SK-N-SH (cell line): ENCODE results near the gene PIK3R3. TPM values are rescaled to one million over a fixed set of nuclear protein-coding genes. Genes with fewer than 3 reads are reported as not detected.

Source experiments
- CTCF ChIA-PET: fragments of 300-600, 350-600 bp; formaldehyde crosslinking; extraction: SDS; loops from one replicate; lab custom pipeline; 2021; lab: Yijun Ruan, JAX
- POLR2A ChIA-PET: fragments of 350-600 bp; sonication (Branson Sonifier 250); formaldehyde crosslinking; extraction: SDS; loops from one replicate; lab custom pipeline; 2020; ENCODE audit warnings: antibody characterized with exemption, inconsistent platforms; lab: Yijun Ruan, JAX
- DNase-seq: peaks from one replicate; pipeline ENCODE4 v3.0.0; 2012
- H2AFZ ChIP-seq: fragments of 200-600 bp; sonication (generic); 2 replicates; pipeline ENCODE4 v1.8.1; 2016; ENCODE audit warnings: antibody characterized with exemption, mild to moderate bottlenecking, low read depth
- H3F3A ChIP-seq: fragments of 200-600 bp; sonication (generic); replicated peaks from 2 replicates; pipeline ENCODE3; 2016; ENCODE audit warnings: antibody characterized with exemption, mild to moderate bottlenecking; ENCODE audit not compliant: insufficient read depth
- H3K27ac ChIP-seq, 2 experiments: fragments of 200-500 bp in 1 of 2; fragments of 200-600 bp in 1 of 2; sonication (Bioruptor generic) in 1 of 2; sonication (generic), shearing (Covaris generic) in 1 of 2; 2 replicates each; pipeline versions ENCODE4 v1.5.1 to v1.6.1; 2014 to 2016; ENCODE audit warnings: low read depth in 2 of 2, inconsistent platforms in 1 of 2, low read length in 1 of 2, mild to moderate bottlenecking in 1 of 2, mixed read lengths in 1 of 2
- H3K27me3 ChIP-seq: fragments of 200-600 bp; sonication (generic), shearing (Covaris generic); 2 replicates; pipeline ENCODE4 v1.6.1; 2016; ENCODE audit warnings: mixed run types; ENCODE audit not compliant: insufficient read depth
- H3K36me3 ChIP-seq, 2 experiments: fragments of 200-500 bp in 1 of 2; fragments of 200-600 bp in 1 of 2; sonication (Bioruptor generic) in 1 of 2; sonication (generic) in 1 of 2; replicated peaks in 1 of 2; 2 replicates each; pipeline versions ENCODE3 to v1.5.1; 2014 to 2016; ENCODE audit warnings: low read length in 1 of 2, mild to moderate bottlenecking in 1 of 2; ENCODE audit not compliant: insufficient read depth in 2 of 2, control insufficient read depth in 1 of 2
- H3K4me1 ChIP-seq, 2 experiments: fragments of 200-500 bp in 1 of 2; fragments of 200-600 bp in 1 of 2; sonication (Bioruptor generic) in 1 of 2; sonication (generic), shearing (Covaris generic) in 1 of 2; 2 replicates each; pipeline versions ENCODE4 v1.5.1 to v1.6.1; 2014 to 2016; ENCODE audit warnings: low read depth in 1 of 2, low read length in 1 of 2, mixed run types in 1 of 2; ENCODE audit not compliant: insufficient read depth in 2 of 2, control insufficient read depth in 1 of 2
- H3K4me2 ChIP-seq: fragments of 200-600 bp; sonication (generic), shearing (Covaris generic); 2 replicates; pipeline ENCODE4 v1.6.1; 2017; ENCODE audit warnings: mixed run types
- H3K4me3 ChIP-seq, 2 experiments: fragments of 200-500 bp in 1 of 2; fragments of 200-600 bp in 1 of 2; sonication (Bioruptor generic) in 1 of 2; sonication (generic), shearing (Covaris generic) in 1 of 2; 2 replicates each; pipeline versions ENCODE4 v1.5.1 to v1.8.1; 2014 to 2016; ENCODE audit warnings: low read depth in 2 of 2, inconsistent platforms in 1 of 2, low read length in 1 of 2, mild to moderate bottlenecking in 1 of 2, mixed read lengths in 1 of 2, moderate library complexity in 1 of 2
- H3K79me2 ChIP-seq: fragments of 200-600 bp; sonication (generic); 2 replicates; pipeline ENCODE4 v1.8.1; 2017; ENCODE audit warnings: mild to moderate bottlenecking; ENCODE audit not compliant: insufficient read depth
- H3K9ac ChIP-seq: fragments of 200-600 bp; sonication (generic); 2 replicates; pipeline ENCODE4 v1.6.1; 2017; ENCODE audit warnings: mixed run types
- H3K9me2 ChIP-seq: fragments of 200-600 bp; sonication (generic); 2 replicates; pipeline ENCODE4 v1.6.1; 2017; ENCODE audit warnings: mixed run types
- H3K9me3 ChIP-seq: fragments of 200-600 bp; sonication (generic); 2 replicates; pipeline ENCODE4 v1.6.1; 2017; ENCODE audit warnings: mixed run types, mild to moderate bottlenecking, moderate library complexity
- H4K20me1 ChIP-seq: fragments of 200-600 bp; sonication (generic); 2 replicates; pipeline ENCODE4 v1.6.1; 2017; ENCODE audit warnings: mild to moderate bottlenecking, mixed run types; ENCODE audit not compliant: insufficient read depth
- CHD2 ChIP-seq: fragments of 150-350 bp; IDR thresholded peaks from 2 replicates; pipeline ENCODE4 v1.6.1; 2018; ENCODE audit warnings: low read length; ENCODE audit not compliant: partially characterized antibody
- ELF1 ChIP-seq: IDR thresholded peaks from 2 replicates; pipeline ENCODE4 v1.4.0; 2012
- EP300 ChIP-seq, 2 experiments: IDR thresholded peaks; 2 replicates each; pipeline versions ENCODE4 v1.4.0 to v1.6.1; 2012; ENCODE audit warnings: borderline replicate concordance in 1 of 2, low read depth in 1 of 2, low read length in 1 of 2
- FOXM1 ChIP-seq: IDR thresholded peaks from 2 replicates; pipeline ENCODE4 v1.4.0; 2012; ENCODE audit warnings: low read depth, mild to moderate bottlenecking
- GABPA ChIP-seq: IDR thresholded peaks from 2 replicates; pipeline ENCODE4 v1.4.0; 2012; ENCODE audit warnings: low read depth, mild to moderate bottlenecking
- GATA2 ChIP-seq: sonication (generic); formaldehyde crosslinking; IDR thresholded peaks from 2 replicates; pipeline ENCODE4 v1.5.0; 2020; ENCODE audit warnings: mild to moderate bottlenecking, missing genetic modification reagents
- JUND ChIP-seq: IDR thresholded peaks from 2 replicates; pipeline ENCODE4 v1.4.0; 2012
- MXI1 ChIP-seq: IDR thresholded peaks from 2 replicates; pipeline ENCODE4 v1.6.1; 2012; ENCODE audit warnings: mild to moderate bottlenecking, low read depth, low read length, improper control_type of control experiment
- NFIC ChIP-seq: IDR thresholded peaks from 2 replicates; pipeline ENCODE4 v1.4.0; 2012; ENCODE audit warnings: borderline replicate concordance
- POLR2AphosphoS5 ChIP-seq: IDR thresholded peaks from 2 replicates; pipeline ENCODE4 v1.6.1; 2012; ENCODE audit warnings: low read depth, low read length
- RCOR1 ChIP-seq: fragments of 150-350 bp; IDR thresholded peaks from 2 replicates; pipeline ENCODE4 v1.6.1; 2017; ENCODE audit warnings: antibody characterized with exemption, low read length
- RFX5 ChIP-seq: IDR thresholded peaks from 2 replicates; pipeline ENCODE4 v1.6.1; 2012; ENCODE audit warnings: mild to moderate bottlenecking, improper control_type of control experiment, low read length
- SIN3A ChIP-seq: IDR thresholded peaks from 2 replicates; pipeline ENCODE4 v1.6.1; 2012; ENCODE audit warnings: low read depth, mild to moderate bottlenecking, low read length, moderate library complexity, borderline replicate concordance
- TEAD4 ChIP-seq: IDR thresholded peaks from 2 replicates; pipeline ENCODE4 v1.4.0; 2012; ENCODE audit warnings: mild to moderate bottlenecking, borderline replicate concordance; ENCODE audit not compliant: insufficient read depth
- YY1 ChIP-seq: IDR thresholded peaks from 2 replicates; pipeline ENCODE4 v1.4.0; 2012; ENCODE audit warnings: low read depth, mild to moderate bottlenecking
- WGBS: methylation state at CpG from one replicate; pipeline ENCODE4 v1.1.6; 2017; ENCODE audit warnings: low lambda C conversion rate; 5-methylcytosine and 5-hydroxymethylcytosine counted together
- polyA plus RNA-seq, 3 experiments: library from polyadenylated mRNA; depleted of rRNA; stranded (reverse); fragments of >200 nt; gene quantifications; 2 replicates each; pipeline ENCODE4 v1.2.3, GENCODE V29; 2012
- TF ChIP-seq, protein P1 (sequence below): IDR thresholded peaks from 2 replicates; pipeline ENCODE4 v1.4.0; 2012; ENCODE audit warnings: low read depth
- TF ChIP-seq, protein P2 (sequence below): IDR thresholded peaks from 2 replicates; pipeline ENCODE4; 2012
- TF ChIP-seq, protein P3 (sequence below): IDR thresholded peaks from 2 replicates; pipeline ENCODE4 v1.4.0; 2012; ENCODE audit warnings: low read depth, borderline replicate concordance
- TF ChIP-seq, protein P4 (sequence below): IDR thresholded peaks from 2 replicates; pipeline ENCODE4 v1.6.1; 2012; ENCODE audit warnings: mild to moderate bottlenecking, low read depth, low read length, moderate library complexity

The PIK3R3 gene
- polyA plus RNA-seq, 1 of the 3 experiments (the other 2 are of a cell fraction): 4.0 TPM

DNA sequence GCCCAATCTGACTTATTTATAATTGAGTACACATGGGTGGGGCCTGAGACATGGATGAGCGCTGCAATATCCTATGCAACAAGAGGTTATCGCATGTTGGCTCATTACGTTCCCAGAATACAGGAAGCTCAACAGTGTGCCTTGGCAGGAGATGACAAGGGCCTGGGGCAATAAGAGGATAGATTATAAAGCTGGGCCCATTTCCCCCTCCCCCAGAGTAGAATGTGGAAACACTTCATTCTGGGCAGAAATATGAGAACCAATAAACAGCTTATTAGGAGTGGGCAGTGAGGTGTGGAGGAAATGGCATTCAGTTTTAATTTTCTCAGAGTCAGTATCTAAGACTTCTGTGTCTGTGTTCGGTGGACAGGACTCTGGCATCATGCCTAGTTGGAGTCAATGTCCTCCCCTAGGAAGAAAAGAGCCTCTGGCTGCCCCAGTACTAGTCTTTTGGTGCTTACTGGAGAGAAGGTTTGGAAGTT, 92.8 kb downstream of the PIK3R3 start:
- TF ChIP-seq ELF1: no peak
- no peak for TF ChIP-seq YY1
- no peak for TF ChIP-seq SIN3A
- TF ChIP-seq JUND: no peak
- TF ChIP-seq FOXM1: no peak
- TF ChIP-seq POLR2AphosphoS5: no peak
- TF ChIP-seq, protein P1, sequence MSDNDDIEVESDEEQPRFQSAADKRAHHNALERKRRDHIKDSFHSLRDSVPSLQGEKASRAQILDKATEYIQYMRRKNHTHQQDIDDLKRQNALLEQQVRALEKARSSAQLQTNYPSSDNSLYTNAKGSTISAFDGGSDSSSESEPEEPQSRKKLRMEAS: no peak
- TF ChIP-seq MXI1: no peak
- no peak for TF ChIP-seq GATA2 (CRISPR knock-in tag)
- TF ChIP-seq GABPA: no peak
- TF ChIP-seq EP300 (IDR thresholded peaks at IDR 0.05; ENCODE audit: borderline replicate concordance in 1 of 2, low read depth in 1 of 2, low read length in 1 of 2): no peak
- no peak for TF ChIP-seq NFIC
- TF ChIP-seq, protein P2, sequence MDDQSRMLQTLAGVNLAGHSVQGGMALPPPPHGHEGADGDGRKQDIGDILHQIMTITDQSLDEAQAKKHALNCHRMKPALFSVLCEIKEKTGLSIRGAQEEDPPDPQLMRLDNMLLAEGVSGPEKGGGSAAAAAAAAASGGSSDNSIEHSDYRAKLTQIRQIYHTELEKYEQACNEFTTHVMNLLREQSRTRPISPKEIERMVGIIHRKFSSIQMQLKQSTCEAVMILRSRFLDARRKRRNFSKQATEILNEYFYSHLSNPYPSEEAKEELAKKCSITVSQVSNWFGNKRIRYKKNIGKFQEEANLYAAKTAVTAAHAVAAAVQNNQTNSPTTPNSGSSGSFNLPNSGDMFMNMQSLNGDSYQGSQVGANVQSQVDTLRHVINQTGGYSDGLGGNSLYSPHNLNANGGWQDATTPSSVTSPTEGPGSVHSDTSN: no peak
- Histone ChIP-seq H3F3A (no peaks in the 10 kb centered on the region), H3K4me2 (no peak overlapping the region), H3K4me3 (no peak overlapping the region), H3K9ac (no peak overlapping the region), H2AFZ (no peak overlapping the region), H3K4me1 (peaks cover 0 to 31% of the 10 kb centered on the region in 2 experiments; a peak in 2 of 4 replicates), H3K36me3 (peaks cover 4 to 32% of the 10 kb centered on the region in 2 experiments), H3K27ac (peak overlapping the region in 1 of 2 experiments; percentile 58; a peak in 2 of 4 replicates), H4K20me1 (no peaks in the 10 kb centered on the region), H3K9me3 (no peaks in the 10 kb centered on the region), H3K27me3 (no peaks in the 10 kb centered on the region), H3K79me2 (no peaks in the 10 kb centered on the region), H3K9me2 (no peaks in the 10 kb centered on the region)
- DNase-seq: no peak
- POLR2A ChIA-PET: interaction anchor here (0.9 kb wide), 1 partner anchor 93 kb away, joined by 3 read pairs; the partner anchor contains the start of gene PIK3R3
- WGBS: 80% methylated on average over 4 of the region's 4 CpGs
- CTCF ChIA-PET: interaction anchor here (0.7 to 4.2 kb wide), 5 partner anchors 93 to 184 kb away, joined by 3 to 22 read pairs (median 3); partner anchors contain the start of gene PIK3R3

DNA sequence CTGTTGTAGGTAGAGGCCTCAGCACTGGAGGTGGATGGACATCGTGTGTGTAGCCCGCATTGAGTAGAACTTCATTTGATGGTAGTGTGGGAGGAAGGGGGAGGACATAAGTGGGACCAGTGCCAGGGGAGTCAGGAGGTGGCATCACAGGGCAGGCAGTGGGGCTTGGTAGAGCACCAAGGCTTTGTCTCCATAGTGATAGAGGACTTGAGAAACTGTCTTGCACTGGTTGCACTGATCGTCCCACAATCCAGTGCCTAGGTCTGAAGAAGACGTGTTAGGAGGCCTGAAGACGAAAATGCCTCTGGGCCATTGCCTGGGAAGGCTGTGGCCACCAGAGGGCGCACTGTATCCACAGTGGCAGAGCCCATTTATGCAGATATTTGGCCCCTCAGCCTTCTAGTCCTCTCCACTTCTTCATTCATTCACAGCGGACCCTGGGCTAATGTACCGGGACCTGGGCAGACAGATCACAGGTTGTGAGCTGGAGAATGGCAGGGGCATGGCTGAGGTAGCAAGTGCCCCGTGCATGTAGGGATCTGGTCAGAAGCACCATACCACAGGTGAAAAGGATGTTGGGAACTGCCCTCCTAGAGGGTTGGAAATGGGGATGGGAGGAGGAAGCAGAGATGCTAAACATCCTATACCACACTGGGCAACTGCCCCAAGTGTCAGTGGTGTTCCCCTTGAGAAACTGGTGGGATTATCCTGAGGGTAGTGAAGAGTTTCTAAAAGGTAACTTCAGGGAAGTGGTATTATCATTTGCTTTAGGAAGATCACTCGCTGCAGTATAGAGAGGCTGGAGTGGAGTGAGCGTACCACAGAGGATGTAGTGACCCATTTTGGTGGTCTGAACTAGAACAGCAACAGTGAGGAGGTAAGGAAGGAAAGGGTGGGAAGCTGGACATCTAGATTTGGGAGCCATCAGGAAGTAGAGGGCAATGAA, 95.3 kb downstream of the PIK3R3 start:
- Histone ChIP-seq H2AFZ (no peak overlapping the region), H3K9me3 (no peaks in the 10 kb centered on the region), H3F3A (no peaks in the 10 kb centered on the region), H4K20me1 (no peaks in the 10 kb centered on the region), H3K4me1 (peaks cover 0 to 29% of the 10 kb centered on the region in 2 experiments; a peak in 2 of 4 replicates), H3K9ac (no peak overlapping the region), H3K27ac (no peak overlapping the region; a peak in 1 of 4 replicates), H3K27me3 (no peaks in the 10 kb centered on the region), H3K36me3 (peaks cover 4 to 23% of the 10 kb centered on the region in 2 experiments), H3K79me2 (no peaks in the 10 kb centered on the region), H3K9me2 (no peaks in the 10 kb centered on the region), H3K4me2 (no peak overlapping the region), H3K4me3 (peak overlapping the region in 1 of 2 experiments; percentile 40; a peak in 1 of 4 replicates)
- CTCF ChIA-PET: interaction anchor here (0.6 to 5.8 kb wide), 34 partner anchors 8 to 190 kb away, joined by 3 to 57 read pairs (median 4); partner anchors contain the start of genes LURAP1, P3R3URF, POMGNT1 and TSPAN1
- DNase-seq: peak; percentile 82
- WGBS: 40% methylated on average over 11 of the region's 11 CpGs
- POLR2A ChIA-PET: interaction anchor here (0.9 kb wide), 1 partner anchor 95 kb away, joined by 3 read pairs; the partner anchor contains the start of gene PIK3R3
- TF ChIP-seq GABPA: no peak
- no peak for TF ChIP-seq RFX5
- TF ChIP-seq, protein P3, sequence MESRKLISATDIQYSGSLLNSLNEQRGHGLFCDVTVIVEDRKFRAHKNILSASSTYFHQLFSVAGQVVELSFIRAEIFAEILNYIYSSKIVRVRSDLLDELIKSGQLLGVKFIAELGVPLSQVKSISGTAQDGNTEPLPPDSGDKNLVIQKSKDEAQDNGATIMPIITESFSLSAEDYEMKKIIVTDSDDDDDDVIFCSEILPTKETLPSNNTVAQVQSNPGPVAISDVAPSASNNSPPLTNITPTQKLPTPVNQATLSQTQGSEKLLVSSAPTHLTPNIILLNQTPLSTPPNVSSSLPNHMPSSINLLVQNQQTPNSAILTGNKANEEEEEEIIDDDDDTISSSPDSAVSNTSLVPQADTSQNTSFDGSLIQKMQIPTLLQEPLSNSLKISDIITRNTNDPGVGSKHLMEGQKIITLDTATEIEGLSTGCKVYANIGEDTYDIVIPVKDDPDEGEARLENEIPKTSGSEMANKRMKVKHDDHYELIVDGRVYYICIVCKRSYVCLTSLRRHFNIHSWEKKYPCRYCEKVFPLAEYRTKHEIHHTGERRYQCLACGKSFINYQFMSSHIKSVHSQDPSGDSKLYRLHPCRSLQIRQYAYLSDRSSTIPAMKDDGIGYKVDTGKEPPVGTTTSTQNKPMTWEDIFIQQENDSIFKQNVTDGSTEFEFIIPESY: no peak
- TF ChIP-seq, protein P4, sequence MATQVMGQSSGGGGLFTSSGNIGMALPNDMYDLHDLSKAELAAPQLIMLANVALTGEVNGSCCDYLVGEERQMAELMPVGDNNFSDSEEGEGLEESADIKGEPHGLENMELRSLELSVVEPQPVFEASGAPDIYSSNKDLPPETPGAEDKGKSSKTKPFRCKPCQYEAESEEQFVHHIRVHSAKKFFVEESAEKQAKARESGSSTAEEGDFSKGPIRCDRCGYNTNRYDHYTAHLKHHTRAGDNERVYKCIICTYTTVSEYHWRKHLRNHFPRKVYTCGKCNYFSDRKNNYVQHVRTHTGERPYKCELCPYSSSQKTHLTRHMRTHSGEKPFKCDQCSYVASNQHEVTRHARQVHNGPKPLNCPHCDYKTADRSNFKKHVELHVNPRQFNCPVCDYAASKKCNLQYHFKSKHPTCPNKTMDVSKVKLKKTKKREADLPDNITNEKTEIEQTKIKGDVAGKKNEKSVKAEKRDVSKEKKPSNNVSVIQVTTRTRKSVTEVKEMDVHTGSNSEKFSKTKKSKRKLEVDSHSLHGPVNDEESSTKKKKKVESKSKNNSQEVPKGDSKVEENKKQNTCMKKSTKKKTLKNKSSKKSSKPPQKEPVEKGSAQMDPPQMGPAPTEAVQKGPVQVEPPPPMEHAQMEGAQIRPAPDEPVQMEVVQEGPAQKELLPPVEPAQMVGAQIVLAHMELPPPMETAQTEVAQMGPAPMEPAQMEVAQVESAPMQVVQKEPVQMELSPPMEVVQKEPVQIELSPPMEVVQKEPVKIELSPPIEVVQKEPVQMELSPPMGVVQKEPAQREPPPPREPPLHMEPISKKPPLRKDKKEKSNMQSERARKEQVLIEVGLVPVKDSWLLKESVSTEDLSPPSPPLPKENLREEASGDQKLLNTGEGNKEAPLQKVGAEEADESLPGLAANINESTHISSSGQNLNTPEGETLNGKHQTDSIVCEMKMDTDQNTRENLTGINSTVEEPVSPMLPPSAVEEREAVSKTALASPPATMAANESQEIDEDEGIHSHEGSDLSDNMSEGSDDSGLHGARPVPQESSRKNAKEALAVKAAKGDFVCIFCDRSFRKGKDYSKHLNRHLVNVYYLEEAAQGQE: no peak
- no peak for TF ChIP-seq RCOR1
- 0 out of 2 replicates have a peak, but pooled peaks have one; percentile 24 for TF ChIP-seq POLR2AphosphoS5
- no peak for TF ChIP-seq NFIC
- TF ChIP-seq TEAD4: no peak
- no peak for TF ChIP-seq CHD2
